Occipital lobe (tissue), 2 donors: ENCODE results near the gene FRAS1. TPM values are rescaled to one million over a fixed set of nuclear protein-coding genes. Genes with fewer than 3 reads are reported as not detected.
"Not testable (repeated sequence)": the region's sequence is repeated elsewhere in the genome, so short reads cannot be mapped to it uniquely, and the experiment has no call there.

Experiments used
- DNase-seq: peaks from one replicate; lab custom pipeline; 2025; lab: John Stamatoyannopoulos, UW
- total RNA-seq: library from RNA; depleted of rRNA; stranded (reverse); fragments of >200 nt; gene quantifications from one replicate; pipeline ENCODE4 v1.2.3, GENCODE V29; 2014

Gene FRAS1
- total RNA-seq, 1 donor from 2014 or later = 7.0 TPM

GRCh38 chr4:78542373-78542772 is 485.2 kb downstream of the FRAS1 start:
- no peak for DNase-seq

DNA sequence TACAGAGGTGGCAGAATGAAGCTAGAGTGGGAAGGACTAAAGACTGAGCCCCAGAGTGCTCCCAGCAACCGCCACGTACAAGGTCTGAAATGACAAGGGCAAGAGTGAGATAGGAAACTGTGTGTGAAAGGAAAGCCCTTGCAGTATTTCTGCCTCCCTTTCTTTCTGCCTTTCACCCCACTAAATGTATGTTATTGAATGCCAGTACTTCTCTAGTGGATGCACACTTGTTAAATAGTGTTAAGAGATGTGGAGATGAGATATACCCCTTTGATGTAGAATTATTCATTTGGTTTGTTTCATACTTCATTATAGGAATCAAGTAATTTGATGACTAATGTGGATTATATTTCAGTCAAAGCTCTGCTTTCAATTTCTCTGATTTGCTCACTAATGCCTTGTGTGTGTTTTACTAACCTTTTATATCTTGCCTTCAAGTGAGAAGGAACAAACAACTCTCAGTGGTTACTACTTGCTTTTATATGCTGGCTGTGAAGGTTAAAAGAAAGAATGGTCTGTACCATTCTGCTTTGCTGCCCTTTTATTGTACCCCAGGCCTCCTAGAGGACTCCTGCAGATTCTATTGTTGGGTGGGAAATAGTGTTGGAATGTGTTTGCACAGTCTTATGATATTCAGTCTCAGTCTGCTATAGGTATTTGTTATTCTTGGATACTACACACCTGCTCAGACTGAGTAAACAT is 486.5 kb downstream of the FRAS1 start:
- DNase-seq = no peak

DNA sequence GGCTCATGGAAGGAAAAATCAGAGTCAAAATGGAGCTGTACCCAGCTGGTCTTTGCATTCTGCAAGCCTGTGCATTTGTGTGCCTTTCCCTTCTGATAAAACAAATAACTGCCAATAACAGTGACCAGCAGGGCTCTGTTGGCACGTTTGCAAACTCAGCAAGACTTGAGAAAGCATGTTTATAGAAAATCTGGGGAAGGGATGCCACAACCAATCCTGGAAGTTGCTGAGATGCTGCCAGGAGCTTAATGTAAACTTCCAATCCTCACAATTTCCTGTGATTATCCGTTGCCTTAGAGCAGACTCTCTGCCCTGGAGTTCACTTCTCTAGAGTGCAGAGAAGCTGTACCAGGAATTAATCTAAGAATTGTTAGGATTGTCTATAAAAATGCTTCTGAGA is 487.6 kb downstream of the FRAS1 start:
- DNase-seq = no peak

GRCh38 chr4:78545275-78546246 is 488.4 kb downstream of the FRAS1 start:
- no peak for DNase-seq

DNA sequence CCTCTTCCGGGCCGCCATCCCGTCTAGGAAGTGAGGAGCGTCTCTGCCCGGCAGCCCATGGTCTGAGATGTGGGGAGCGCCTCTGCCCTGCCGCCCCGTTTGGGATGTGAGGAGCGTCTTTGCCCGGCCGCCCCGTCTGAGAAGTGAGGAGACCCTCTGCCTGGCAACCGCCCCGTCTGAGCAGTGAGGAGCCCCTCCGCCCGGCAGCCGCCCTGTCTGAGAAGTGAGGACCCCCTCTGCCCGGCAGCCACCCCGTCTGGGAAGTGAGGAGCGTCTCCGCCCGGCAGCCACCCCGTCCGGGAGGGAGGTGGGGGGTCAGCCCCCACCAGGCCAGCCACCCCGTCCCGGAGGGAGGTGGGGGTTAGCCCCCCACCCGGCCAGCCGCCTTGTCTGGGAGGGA is 490.8 kb downstream of the FRAS1 start:
- DNase-seq = not testable (repeated sequence)

DNA sequence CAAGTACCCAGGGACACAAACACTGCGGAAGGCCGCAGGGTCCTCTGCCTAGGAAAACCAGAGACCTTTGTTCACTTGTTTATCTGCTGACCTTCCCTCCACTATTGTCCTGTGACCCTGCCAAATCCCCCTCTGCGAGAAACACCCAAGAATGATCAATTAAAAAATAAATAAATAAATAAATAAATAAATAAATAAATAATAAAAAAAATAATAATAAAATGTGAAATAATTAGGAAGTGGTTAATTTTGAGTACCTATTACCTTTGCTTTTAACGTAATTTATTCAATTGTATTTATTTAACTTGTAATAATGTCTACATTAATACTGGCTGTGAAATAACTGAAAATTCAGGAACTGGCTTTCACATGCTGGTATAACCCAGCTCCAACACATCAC is 491.8 kb downstream of the FRAS1 start:
- not testable (repeated sequence) for DNase-seq

GRCh38 chr4:78551420-78552351 is 494.6 kb downstream of the FRAS1 start, which contains the start of gene ANXA3:
ANXA3 (plus strand) TSS chr4:78551770; CDS start chr4:78554474, 2,704 bp downstream.
- no peak for DNase-seq

GRCh38 chr4:78552389-78553042 is 495.4 kb downstream of the FRAS1 start:
- DNase-seq = no peak

DNA sequence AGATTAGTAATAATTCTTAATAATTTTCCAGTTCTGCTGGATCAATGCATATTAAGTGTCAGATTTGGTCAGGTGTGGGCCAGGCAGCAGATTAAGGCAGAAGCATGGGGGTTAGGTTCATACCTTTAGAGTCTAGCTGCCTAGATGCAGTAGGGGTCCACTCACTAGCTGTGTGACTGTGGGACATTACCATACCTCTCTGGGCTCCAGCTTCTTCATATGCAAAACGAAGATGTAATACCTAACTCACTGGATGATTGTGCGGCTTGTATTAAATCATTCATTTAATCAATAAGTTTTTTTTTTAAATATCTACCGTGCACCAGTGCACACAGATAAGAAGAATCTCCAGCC is 495.9 kb downstream of the FRAS1 start:
- DNase-seq = no peak

DNA sequence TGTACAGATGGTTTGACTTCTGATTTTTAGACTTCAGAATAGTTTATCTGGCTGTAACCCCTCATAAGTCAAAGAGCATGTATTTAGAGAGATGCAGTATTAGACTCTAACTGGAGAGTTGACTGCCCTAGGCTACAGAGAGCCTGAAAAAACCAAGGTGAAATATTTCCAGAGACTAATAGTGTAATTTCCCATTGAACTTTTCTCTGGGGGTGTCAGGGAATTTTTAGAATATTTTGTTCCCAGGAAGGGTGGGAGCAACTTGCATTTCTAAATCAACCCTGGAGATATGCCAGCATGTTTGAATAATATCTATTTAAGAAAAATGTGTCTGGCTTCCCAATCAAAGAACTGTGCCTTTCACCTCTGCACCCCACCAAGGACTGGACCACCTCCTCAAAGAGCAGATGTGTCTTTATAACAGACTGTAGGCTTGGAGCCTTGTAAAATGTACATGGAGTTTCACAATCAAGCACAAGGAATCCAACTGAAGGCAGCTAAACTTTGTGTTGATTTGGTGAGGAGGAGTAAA is 496.5 kb downstream of the FRAS1 start:
- no peak for DNase-seq

DNA sequence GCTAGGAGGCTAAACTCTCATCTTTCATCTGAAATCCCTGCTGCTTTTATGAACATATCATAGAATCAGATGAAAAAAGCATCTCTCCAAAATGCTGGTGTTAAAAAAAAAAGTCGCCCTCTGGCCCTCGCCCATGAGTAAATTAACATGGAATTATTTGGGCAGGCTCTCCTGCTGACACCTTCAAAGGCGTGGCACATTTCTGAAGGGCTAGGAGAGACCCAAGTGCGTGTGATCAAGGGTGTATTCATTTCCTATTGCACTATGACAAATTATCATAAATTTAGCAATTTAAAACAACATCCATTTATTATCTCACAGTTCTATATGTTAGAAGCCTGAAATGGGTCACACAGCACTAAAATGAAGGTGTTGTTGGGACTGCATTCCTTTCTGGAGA is 499.5 kb downstream of the FRAS1 start:
- DNase-seq = no peak

DNA sequence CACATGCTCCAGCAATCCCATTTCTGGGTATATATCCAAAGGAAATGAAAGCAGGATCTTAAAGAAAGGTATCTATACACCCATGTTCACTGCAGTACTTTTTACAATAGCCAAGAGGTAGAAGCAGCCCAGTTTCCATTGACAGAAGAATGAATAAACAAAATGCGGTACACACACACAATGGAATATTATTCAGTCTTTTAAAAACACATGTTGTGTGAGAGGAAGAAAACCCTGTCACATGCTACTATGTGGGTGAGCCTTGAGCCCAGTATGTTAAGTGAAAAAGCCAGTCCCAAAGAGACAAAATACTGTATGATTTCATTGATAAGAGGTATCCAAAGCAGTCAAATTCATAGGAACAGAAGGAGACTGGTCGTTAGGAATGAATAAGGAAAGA is 500.7 kb downstream of the FRAS1 start:
- DNase-seq = no peak

- DNase-seq = no peak
Measured at GRCh38 chr4:78558410-78558809, 501.3 kb downstream of the FRAS1 start.

- DNase-seq = no peak
Measured at GRCh38 chr4:78560296-78560963, 503.3 kb downstream of the FRAS1 start.

- no peak for DNase-seq
Measured at GRCh38 chr4:78561677-78562076, 504.6 kb downstream of the FRAS1 start.

- DNase-seq = no peak
Measured at GRCh38 chr4:78562687-78563086, 505.6 kb downstream of the FRAS1 start.

DNA sequence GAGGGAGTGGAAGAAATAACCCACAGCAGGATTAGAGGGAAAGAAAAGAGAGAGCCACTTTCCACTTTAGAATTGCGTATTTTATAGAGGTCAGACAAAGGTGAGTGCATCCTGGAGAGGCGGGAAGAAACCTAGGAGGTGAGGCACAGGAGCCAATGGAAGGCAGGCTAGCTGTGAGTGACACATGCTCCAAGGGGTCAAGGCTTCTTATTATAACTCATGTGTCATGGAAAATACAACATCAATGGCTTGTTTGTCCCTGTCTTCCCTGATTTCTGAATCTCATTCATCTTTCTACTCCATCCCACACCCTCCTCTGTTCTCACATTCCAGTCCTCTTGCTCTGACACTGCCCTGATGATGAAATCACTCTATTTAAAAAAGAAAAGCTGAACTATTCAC is 508.8 kb downstream of the FRAS1 start:
- no peak for DNase-seq

DNA sequence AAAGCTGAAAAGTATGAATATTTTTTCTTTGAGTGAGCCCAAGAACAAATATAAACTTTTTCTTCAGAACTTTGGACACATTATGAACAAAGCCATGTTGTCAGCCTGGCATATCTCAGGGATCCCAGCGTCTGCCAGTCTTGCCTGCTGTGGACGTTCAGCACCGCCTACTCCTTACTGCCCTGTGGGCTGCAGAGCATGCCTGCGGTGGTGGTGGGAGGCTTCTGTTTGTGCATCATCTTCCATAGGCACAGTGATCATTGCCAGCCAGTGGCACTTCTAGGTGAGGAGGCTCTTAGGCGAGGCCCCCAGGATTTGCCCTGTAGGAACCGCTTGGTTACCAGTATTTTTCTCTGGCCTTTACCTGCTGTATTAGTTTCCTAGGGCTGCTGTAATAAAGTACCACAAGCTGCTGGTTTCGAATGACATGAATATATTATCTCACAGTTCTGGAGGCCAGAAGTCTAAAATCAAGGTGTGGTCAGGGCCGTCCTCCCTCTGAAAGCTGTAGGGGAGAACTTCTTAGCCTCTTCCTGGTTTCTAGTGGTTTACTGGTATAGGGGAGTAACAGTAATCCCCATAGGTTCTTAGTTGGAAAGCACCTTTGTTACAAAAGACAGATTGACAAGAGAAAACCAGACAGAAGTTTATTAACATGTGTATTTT is 509.8 kb downstream of the FRAS1 start:
- DNase-seq = peak; percentile 2

DNA sequence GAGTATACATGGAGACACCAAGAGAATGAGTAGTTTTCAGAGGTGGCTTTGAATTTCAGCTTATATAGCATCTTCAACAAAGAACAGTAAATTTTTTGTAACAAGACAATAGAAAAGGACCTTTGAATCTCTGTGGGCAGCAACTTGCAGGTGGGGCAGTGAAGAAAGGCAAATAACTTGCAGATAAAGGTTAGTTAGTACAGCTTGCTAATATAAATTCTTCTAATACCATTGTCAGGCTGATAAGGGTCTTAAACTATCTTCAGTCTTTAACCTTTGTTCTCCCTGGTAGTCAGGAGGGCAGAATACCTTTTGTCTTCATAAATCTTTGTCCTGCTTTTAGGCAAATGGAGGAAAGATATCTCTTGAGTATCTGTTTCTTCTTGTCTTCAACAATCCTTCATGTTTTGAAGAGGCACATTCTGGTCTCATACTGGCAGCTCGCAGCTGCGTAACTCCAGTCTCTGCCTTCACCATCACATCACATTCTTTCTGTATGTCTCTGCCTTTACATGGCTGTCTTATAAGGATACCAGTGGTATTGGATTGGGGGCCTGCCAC is 510.5 kb downstream of the FRAS1 start:
- DNase-seq = no peak
